HUES48 (cell line): ENCODE measurements around the gene GABRB1.

ENCODE experiments used
- H3K27ac ChIP-seq: one replicate; pipeline ENCODE4 v1.7.0; 2013; ENCODE audit warnings: low read depth, low read length, inconsistent platforms
- H3K27me3 ChIP-seq: 2 replicates; pipeline ENCODE4 v1.6.1; 2013; ENCODE audit warnings: mild to moderate bottlenecking, low read length; ENCODE audit not compliant: control insufficient read depth, insufficient read depth
- H3K36me3 ChIP-seq: 2 replicates; pipeline ENCODE4 v1.6.1; 2013; ENCODE audit warnings: low read length; ENCODE audit not compliant: control insufficient read depth, insufficient read depth
- H3K4me1 ChIP-seq: 2 replicates; pipeline ENCODE4 v1.6.1; 2013; ENCODE audit warnings: mild to moderate bottlenecking, low read length; ENCODE audit not compliant: control insufficient read depth, insufficient read depth
- H3K4me3 ChIP-seq: 2 replicates; pipeline ENCODE4 v1.5.1; 2013; ENCODE audit warnings: mild to moderate bottlenecking, low read depth, low read length
- H3K9ac ChIP-seq: 2 replicates; pipeline ENCODE4 v1.6.1; 2013; ENCODE audit warnings: mild to moderate bottlenecking, low read depth, low read length, moderate library complexity
- H3K9me3 ChIP-seq: 2 replicates; pipeline ENCODE4 v1.6.1; 2013; ENCODE audit warnings: low read length; ENCODE audit not compliant: control insufficient read depth, insufficient read depth

Gene GABRB1

GRCh38 chr4:47235721-47236120 lies 204.4 kb downstream of the GABRB1 start:
- Histone ChIP-seq H3K9ac (no peak overlapping the region), H3K27me3 (no peaks in the 10 kb centered on the region), H3K36me3 (no peaks in the 10 kb centered on the region)

GRCh38 chr4:47238667-47239066 lies 207.3 kb downstream of the GABRB1 start:
- H3K36me3 ChIP-seq, result no peaks in the 10 kb centered on the region
- no peaks in the 10 kb centered on the region for H3K9me3 ChIP-seq
- no peak overlapping the region for H3K9ac ChIP-seq
- no peak overlapping the region for H3K4me3 ChIP-seq
- no peak overlapping the region for H3K27ac ChIP-seq
- H3K4me1 ChIP-seq, result no peaks in the 10 kb centered on the region
- no peaks in the 10 kb centered on the region for H3K27me3 ChIP-seq

More at GRCh38 chr4:47235721-47236120, 204.4 kb downstream of the GABRB1 start:
- no peaks in the 10 kb centered on the region for H3K4me1 ChIP-seq
- no peak overlapping the region for H3K27ac ChIP-seq
- H3K9me3 ChIP-seq, result no peaks in the 10 kb centered on the region
- no peak overlapping the region for H3K4me3 ChIP-seq

- Histone ChIP-seq H3K4me1 (no peaks in the 10 kb centered on the region), H3K36me3 (no peaks in the 10 kb centered on the region), H3K27ac (no peak overlapping the region), H3K27me3 (no peaks in the 10 kb centered on the region), H3K9me3 (no peaks in the 10 kb centered on the region), H3K4me3 (no peak overlapping the region), H3K9ac (no peak overlapping the region)
These were observed 208.3 kb downstream of the GABRB1 start for GRCh38 chr4:47239649-47240048.

GRCh38 chr4:47251348-47252135 lies 220.2 kb downstream of the GABRB1 start:
- no peaks in the 10 kb centered on the region for H3K9me3 ChIP-seq
- no peaks in the 10 kb centered on the region for H3K36me3 ChIP-seq
- no peaks in the 10 kb centered on the region for H3K27me3 ChIP-seq
- H3K4me1 ChIP-seq, result no peaks in the 10 kb centered on the region
- H3K4me3 ChIP-seq, result no peak overlapping the region
- no peak overlapping the region for H3K27ac ChIP-seq
- H3K9ac ChIP-seq, result no peak overlapping the region

- Histone ChIP-seq H3K4me3 (no peak overlapping the region), H3K27me3 (no peaks in the 10 kb centered on the region), H3K36me3 (no peaks in the 10 kb centered on the region), H3K9ac (no peak overlapping the region), H3K27ac (no peak overlapping the region), H3K9me3 (no peaks in the 10 kb centered on the region), H3K4me1 (peaks cover 3% of the 10 kb centered on the region; the same call in 1 of the 2 replicates)
These were observed 232.4 kb downstream of the GABRB1 start for GRCh38 chr4:47263721-47264120.

- Histone ChIP-seq H3K4me1 (peaks cover 15% of the 10 kb centered on the region; the same call in 1 of the 2 replicates), H3K9ac (no peak overlapping the region), H3K4me3 (no peak overlapping the region), H3K9me3 (no peaks in the 10 kb centered on the region), H3K27me3 (no peaks in the 10 kb centered on the region), H3K36me3 (no peaks in the 10 kb centered on the region), H3K27ac (no peak overlapping the region)
These were observed 239.0 kb downstream of the GABRB1 start for GRCh38 chr4:47270201-47270888.

- Histone ChIP-seq H3K9ac (no peak overlapping the region), H3K4me3 (no peak overlapping the region), H3K27ac (no peak overlapping the region), H3K9me3 (no peaks in the 10 kb centered on the region), H3K4me1 (peaks cover 15% of the 10 kb centered on the region; the same call in 1 of the 2 replicates), H3K27me3 (no peaks in the 10 kb centered on the region), H3K36me3 (no peaks in the 10 kb centered on the region)
These were observed 239.9 kb downstream of the GABRB1 start for GRCh38 chr4:47271291-47271690.

- H3K9me3 ChIP-seq, result no peaks in the 10 kb centered on the region
- no peak overlapping the region for H3K9ac ChIP-seq
- no peaks in the 10 kb centered on the region for H3K27me3 ChIP-seq
- H3K27ac ChIP-seq, result no peak overlapping the region
- no peak overlapping the region for H3K4me3 ChIP-seq
- H3K36me3 ChIP-seq, result no peaks in the 10 kb centered on the region
- peaks cover 7% of the 10 kb centered on the region; the same call in 1 of the 2 replicates for H3K4me1 ChIP-seq
These were observed 243.5 kb downstream of the GABRB1 start for GRCh38 chr4:47274901-47275300.

DNA sequence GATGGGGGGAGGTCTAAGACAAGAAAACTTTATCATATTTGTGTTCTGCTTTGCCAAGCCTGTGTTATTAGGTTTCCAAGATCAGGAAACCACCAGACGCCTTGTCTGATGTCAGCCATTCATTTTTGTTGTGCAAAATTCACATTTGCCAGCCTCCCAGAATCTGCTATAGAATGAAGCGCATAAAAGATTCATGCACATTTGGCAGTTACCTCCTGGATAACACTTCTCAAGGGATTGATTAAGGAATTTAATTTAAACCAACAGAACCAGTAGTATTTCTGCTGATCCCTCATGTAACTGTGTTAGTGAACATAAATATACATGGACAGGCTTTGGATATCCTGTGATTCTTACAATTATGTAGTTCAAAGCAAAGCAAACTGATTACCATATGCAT lies 244.2 kb downstream of the GABRB1 start:
- Histone ChIP-seq H3K36me3 (no peaks in the 10 kb centered on the region), H3K27me3 (no peaks in the 10 kb centered on the region), H3K9ac (no peak overlapping the region), H3K4me1 (peaks cover 2% of the 10 kb centered on the region; the same call in 1 of the 2 replicates), H3K9me3 (no peaks in the 10 kb centered on the region), H3K27ac (no peak overlapping the region), H3K4me3 (no peak overlapping the region)

- no peaks in the 10 kb centered on the region for H3K27me3 ChIP-seq
- H3K4me3 ChIP-seq, result no peak overlapping the region
- no peak overlapping the region for H3K27ac ChIP-seq
- no peaks in the 10 kb centered on the region for H3K36me3 ChIP-seq
- H3K9ac ChIP-seq, result no peak overlapping the region
- H3K4me1 ChIP-seq, result no peaks in the 10 kb centered on the region
- no peaks in the 10 kb centered on the region for H3K9me3 ChIP-seq
These were observed 247.3 kb downstream of the GABRB1 start for GRCh38 chr4:47278631-47279030.

- peaks cover 2% of the 10 kb centered on the region; the same call in 1 of the 2 replicates for H3K4me1 ChIP-seq
- peaks cover 8% of the 10 kb centered on the region; the same call in 1 of the 2 replicates for H3K9me3 ChIP-seq
- no peak overlapping the region for H3K27ac ChIP-seq
- no peak overlapping the region for H3K9ac ChIP-seq
- H3K4me3 ChIP-seq, result no peak overlapping the region
- H3K36me3 ChIP-seq, result no peaks in the 10 kb centered on the region
- H3K27me3 ChIP-seq, result no peaks in the 10 kb centered on the region
These were observed 256.4 kb downstream of the GABRB1 start for GRCh38 chr4:47287735-47288134.
